Trophoblast cell (in vitro differentiated cells and primary cell): Measurements from ENCODE around the gene B4GALNT4.
"Not testable (repeated sequence)": the region's sequence is repeated elsewhere in the genome, so short reads cannot be mapped to it uniquely, and the experiment has no call there.

Experiments used
- DNase-seq, 2 donors: peaks; one replicate each; pipeline ENCODE4 v3.0.0-alpha.2; 2016
- H2AFZ ChIP-seq: 2 replicates; pipeline ENCODE4 v1.6.1; 2013; ENCODE audit warnings: low read length, moderate library complexity, mild to moderate bottlenecking; ENCODE audit not compliant: insufficient read depth, poor library complexity
- H2AK5ac ChIP-seq: 2 replicates; pipeline ENCODE4 v1.6.1; 2013; ENCODE audit warnings: mild to moderate bottlenecking, low read length
- H2BK120ac ChIP-seq: 2 replicates; pipeline ENCODE4 v1.6.1; 2013; ENCODE audit warnings: low read length, mild to moderate bottlenecking, moderate library complexity; ENCODE audit not compliant: insufficient read depth, poor library complexity
- H2BK12ac ChIP-seq: 2 replicates; pipeline ENCODE4 v1.6.1; 2013; ENCODE audit warnings: mild to moderate bottlenecking, low read length, moderate library complexity
- H2BK5ac ChIP-seq: 2 replicates; pipeline ENCODE4 v1.6.1; 2013; ENCODE audit warnings: low read length, low read depth, moderate library complexity, mild to moderate bottlenecking; ENCODE audit not compliant: poor library complexity
- H3K14ac ChIP-seq: 2 replicates; pipeline ENCODE4 v1.6.1; 2013; ENCODE audit warnings: mild to moderate bottlenecking, low read length
- H3K18ac ChIP-seq: 2 replicates; pipeline ENCODE4 v1.6.1; 2013; ENCODE audit warnings: mild to moderate bottlenecking, low read length
- H3K23ac ChIP-seq: 2 replicates; pipeline ENCODE4 v1.6.1; 2013; ENCODE audit warnings: low read length
- H3K27ac ChIP-seq: 2 replicates; pipeline ENCODE4 v1.5.1; 2013; ENCODE audit warnings: low read depth, mild to moderate bottlenecking, inconsistent platforms, low read length, moderate library complexity
- H3K27me3 ChIP-seq: 2 replicates; pipeline ENCODE4 v1.6.1; 2013; ENCODE audit warnings: inconsistent platforms, mild to moderate bottlenecking, low read length, moderate library complexity; ENCODE audit not compliant: insufficient read depth
- H3K36me3 ChIP-seq, 2 experiments: 1 replicate in 1 of 2; 2 replicates in 1 of 2; pipeline ENCODE4 v1.6.1; 2013; ENCODE audit warnings: low read length in 2 of 2, mild to moderate bottlenecking in 2 of 2, moderate library complexity in 1 of 2; ENCODE audit not compliant: insufficient read depth in 2 of 2, control insufficient read depth in 1 of 2
- H3K4ac ChIP-seq: 2 replicates; pipeline ENCODE4 v1.6.1; 2013; ENCODE audit warnings: low read depth, mild to moderate bottlenecking, low read length, moderate library complexity
- H3K4me1 ChIP-seq, 2 experiments: 1 replicate in 1 of 2; 2 replicates in 1 of 2; pipeline ENCODE4 v1.6.1; 2013; ENCODE audit warnings: low read length in 2 of 2, mild to moderate bottlenecking in 2 of 2, moderate library complexity in 1 of 2; ENCODE audit not compliant: insufficient read depth in 2 of 2, control insufficient read depth in 1 of 2
- H3K4me2 ChIP-seq: 2 replicates; pipeline ENCODE4 v1.6.1; 2013; ENCODE audit warnings: inconsistent platforms, mild to moderate bottlenecking, low read length, moderate library complexity
- H3K4me3 ChIP-seq: 2 replicates; pipeline ENCODE4 v1.5.1; 2013; ENCODE audit warnings: mild to moderate bottlenecking, low read depth, low read length, inconsistent platforms
- H3K79me1 ChIP-seq: one replicate; pipeline ENCODE4 v1.6.1; 2013; ENCODE audit warnings: low read length
- H3K79me2 ChIP-seq: 2 replicates; pipeline ENCODE4 v1.6.1; 2013; ENCODE audit warnings: low read length, mild to moderate bottlenecking; ENCODE audit not compliant: control insufficient read depth, insufficient read depth, poor library complexity
- H3K9ac ChIP-seq: 2 replicates; pipeline ENCODE4 v1.6.1; 2013; ENCODE audit warnings: mild to moderate bottlenecking, low read length
- H3K9me3 ChIP-seq: 2 replicates; pipeline ENCODE4 v1.6.1; 2013; ENCODE audit warnings: low read depth, mild to moderate bottlenecking, control low read depth, inconsistent platforms, low read length; ENCODE audit not compliant: insufficient read depth
- H4K12ac ChIP-seq: 2 replicates; pipeline ENCODE4 v1.6.1; 2013; ENCODE audit warnings: low read depth, mild to moderate bottlenecking, low read length, moderate library complexity
- H4K8ac ChIP-seq: 2 replicates; pipeline ENCODE4 v1.6.1; 2013; ENCODE audit warnings: low read depth, mild to moderate bottlenecking, low read length, moderate library complexity
- H4K91ac ChIP-seq: one replicate; pipeline ENCODE4 v1.6.1; 2013; ENCODE audit warnings: low read depth, mild to moderate bottlenecking, low read length, moderate library complexity
- WGBS: extraction: QIAGEN DNeasy Blood & Tissue Kit; methylation state at CpG from one replicate; pipeline ENCODE4 v1.1.7; 2013; ENCODE audit warnings: missing lambda C conversion rate; ENCODE audit not compliant: insufficient read length, insufficient coverage; ENCODE audit errors: extremely low coverage; 5-methylcytosine and 5-hydroxymethylcytosine counted together

Gene B4GALNT4

DNA sequence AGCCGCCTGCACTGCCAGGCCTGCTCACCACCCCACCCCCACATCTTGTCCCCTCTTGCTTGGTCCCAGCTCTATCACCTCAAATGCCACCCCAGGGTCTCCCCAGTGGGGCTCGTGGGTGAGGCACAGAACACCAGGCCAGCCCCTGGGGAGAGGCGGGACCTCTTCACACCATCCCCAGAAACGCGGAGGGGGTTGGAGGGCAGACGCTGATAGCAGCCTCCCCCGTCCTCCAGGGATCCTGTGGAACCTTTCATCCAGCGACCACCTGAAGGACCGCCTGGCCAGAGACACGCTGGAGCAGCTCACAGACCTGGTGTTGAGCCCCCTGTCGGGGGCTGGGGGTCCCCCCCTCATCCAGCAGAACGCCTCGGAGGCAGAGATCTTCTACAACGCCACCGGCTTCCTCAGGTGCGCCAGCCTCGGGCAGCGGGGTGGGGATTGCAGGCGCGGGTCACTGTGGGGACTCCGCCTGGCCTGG is 30.5 kb downstream of the B4GALNT4 start:
- no peak overlapping the region for H2AFZ ChIP-seq
- no peak overlapping the region for H2BK120ac ChIP-seq
- H3K27ac ChIP-seq: no peak overlapping the region
- DNase-seq: no peak
- peak overlapping the region; percentile 27 for H3K4me3 ChIP-seq
- no peaks in the 10 kb centered on the region for H3K27me3 ChIP-seq
- no peak overlapping the region for H3K23ac ChIP-seq
- H2BK12ac ChIP-seq: no peak overlapping the region
- H3K9ac ChIP-seq: no peak overlapping the region
- no peak overlapping the region for H2AK5ac ChIP-seq
- no CpG with 5 or more reads among the region's 21 CpGs for WGBS
- H3K14ac ChIP-seq: no peak overlapping the region
- H3K36me3 ChIP-seq: peaks cover 53 to 56% of the 10 kb centered on the region in 2 experiments
- H3K79me1 ChIP-seq: peaks cover 6% of the 10 kb centered on the region
- H2BK5ac ChIP-seq: no peak overlapping the region
- H3K4me1 ChIP-seq: peaks cover 9 to 12% of the 10 kb centered on the region in 2 experiments
- H3K79me2 ChIP-seq: peaks cover 8% of the 10 kb centered on the region
- no peak overlapping the region for H3K18ac ChIP-seq
- H3K4ac ChIP-seq: no peak overlapping the region
- H4K12ac ChIP-seq: no peak overlapping the region
- H4K8ac ChIP-seq: no peak overlapping the region
- H4K91ac ChIP-seq: no peak overlapping the region
- no peak overlapping the region for H3K4me2 ChIP-seq
- H3K9me3 ChIP-seq: peaks cover 19% of the 10 kb centered on the region

- no peak overlapping the region for H4K8ac ChIP-seq
These were observed 31.0 kb downstream of the B4GALNT4 start for GRCh38 chr11:400241-400689.

GRCh38 chr11:401196-401595 is 31.9 kb downstream of the B4GALNT4 start:
- not testable (repeated sequence) for H3K9ac ChIP-seq, H2BK5ac ChIP-seq, H2AK5ac ChIP-seq, H3K4me1 ChIP-seq, H4K12ac ChIP-seq, H3K4me3 ChIP-seq, H3K27ac ChIP-seq, H4K8ac ChIP-seq, H3K14ac ChIP-seq, H2BK120ac ChIP-seq, H3K18ac ChIP-seq, H3K79me2 ChIP-seq, H3K4me2 ChIP-seq, H2AFZ ChIP-seq, H3K27me3 ChIP-seq, H3K79me1 ChIP-seq, H2BK12ac ChIP-seq, DNase-seq, H3K23ac ChIP-seq, H4K91ac ChIP-seq, H3K4ac ChIP-seq
- Histone ChIP-seq H3K36me3 (peaks cover 63 to 65% of the 10 kb centered on the region in 2 experiments), H3K9me3 (peaks cover 19% of the 10 kb centered on the region)
- no CpG with 5 or more reads among the region's 52 CpGs for WGBS

More at GRCh38 chr11:400241-400689, 31.0 kb downstream of the B4GALNT4 start:
- Histone ChIP-seq H4K91ac (no peak overlapping the region), H4K12ac (no peak overlapping the region), H2AFZ (no peak overlapping the region), H3K79me2 (peaks cover 4% of the 10 kb centered on the region), H3K9ac (no peak overlapping the region), H3K27me3 (no peaks in the 10 kb centered on the region), H3K36me3 (peaks cover 58 to 61% of the 10 kb centered on the region in 2 experiments), H3K27ac (no peak overlapping the region), H3K23ac (no peak overlapping the region), H2BK12ac (no peak overlapping the region), H3K4me3 (no peak overlapping the region), H3K4me2 (no peak overlapping the region), H2BK5ac (no peak overlapping the region), H3K9me3 (peaks cover 19% of the 10 kb centered on the region), H3K18ac (no peak overlapping the region), H3K4ac (no peak overlapping the region), H3K4me1 (peaks cover 5 to 7% of the 10 kb centered on the region in 2 experiments), H3K79me1 (peaks cover 1% of the 10 kb centered on the region), H2BK120ac (no peak overlapping the region), H2AK5ac (no peak overlapping the region), H3K14ac (no peak overlapping the region)
- WGBS: no CpG with 5 or more reads among the region's 50 CpGs
- no peak for DNase-seq

DNA sequence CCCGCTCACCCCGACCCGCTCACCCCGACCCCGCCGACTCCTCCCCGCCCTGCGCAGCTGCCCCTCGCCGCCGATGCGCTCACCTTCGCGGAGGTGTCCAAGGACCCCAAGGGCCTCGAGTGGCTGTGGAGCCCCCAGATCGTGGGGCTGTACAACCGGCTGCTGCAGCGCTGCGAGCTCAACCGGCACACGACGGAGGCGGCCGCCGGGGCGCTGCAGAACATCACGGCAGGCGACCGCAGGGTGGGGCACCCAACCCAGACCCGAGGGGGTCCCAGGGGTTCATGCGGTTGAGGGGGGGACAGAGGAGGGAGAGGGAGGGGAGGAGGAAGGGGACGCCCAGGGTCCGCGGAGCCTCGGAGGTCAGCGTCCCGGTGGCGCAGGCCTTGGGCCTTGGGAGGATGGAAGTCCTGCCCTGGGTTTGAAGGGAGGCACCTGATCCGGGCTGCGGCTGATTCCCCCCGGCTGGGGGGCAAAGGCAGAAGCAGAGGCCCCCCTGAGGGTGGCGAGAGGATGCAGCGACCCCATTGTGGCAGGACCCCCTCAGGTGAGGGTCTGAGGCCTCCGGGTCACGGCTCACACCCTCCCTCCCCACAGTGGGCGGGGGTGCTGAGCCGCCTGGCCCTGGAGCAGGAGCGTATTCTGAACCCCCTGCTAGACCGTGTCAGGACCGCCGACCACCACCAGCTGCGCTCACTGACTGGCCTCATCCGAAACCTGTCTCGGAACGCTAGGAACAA is 33.9 kb downstream of the B4GALNT4 start:
- Histone ChIP-seq H4K91ac (no peak overlapping the region), H3K4ac (no peak overlapping the region), H3K79me1 (peaks cover 4% of the 10 kb centered on the region), H3K18ac (no peak overlapping the region), H3K36me3 (peaks cover 48 to 51% of the 10 kb centered on the region in 2 experiments), H2AFZ (no peak overlapping the region), H3K9ac (no peak overlapping the region), H4K8ac (no peak overlapping the region), H2BK12ac (no peak overlapping the region), H3K27me3 (no peaks in the 10 kb centered on the region), H3K79me2 (peaks cover 3% of the 10 kb centered on the region), H3K27ac (no peak overlapping the region), H3K4me2 (no peak overlapping the region), H3K4me3 (no peak overlapping the region), H2BK5ac (no peak overlapping the region), H2AK5ac (no peak overlapping the region), H3K23ac (no peak overlapping the region), H3K9me3 (peaks cover 13% of the 10 kb centered on the region), H4K12ac (no peak overlapping the region), H2BK120ac (no peak overlapping the region), H3K4me1 (peaks cover 7 to 8% of the 10 kb centered on the region in 2 experiments), H3K14ac (no peak overlapping the region)
- DNase-seq: no peak
- no CpG with 5 or more reads among the region's 55 CpGs for WGBS
